Testis (tissue), 2 donors: Measurements from ENCODE around the gene QPCT.

ENCODE experiments used
- POLR2A ChIP-seq: fragments of 450-650 bp; IDR thresholded peaks from one replicate; pipeline ENCODE4 v1.6.1; 2017; ENCODE audit warnings: antibody characterized with exemption, mild to moderate bottlenecking, moderate library complexity
- TF ChIP-seq, protein P1 (sequence below), 3 experiments: fragments of 450-650 bp in 2 of 3; fragments of 200-600 bp in 1 of 3; sonication (generic) in 1 of 3; IDR thresholded peaks; one replicate each; pipeline ENCODE4 v1.5.1; 2016 to 2019; ENCODE audit warnings: antibody characterized with exemption in 3 of 3, mild to moderate bottlenecking in 2 of 3, moderate library complexity in 1 of 3

DNA sequence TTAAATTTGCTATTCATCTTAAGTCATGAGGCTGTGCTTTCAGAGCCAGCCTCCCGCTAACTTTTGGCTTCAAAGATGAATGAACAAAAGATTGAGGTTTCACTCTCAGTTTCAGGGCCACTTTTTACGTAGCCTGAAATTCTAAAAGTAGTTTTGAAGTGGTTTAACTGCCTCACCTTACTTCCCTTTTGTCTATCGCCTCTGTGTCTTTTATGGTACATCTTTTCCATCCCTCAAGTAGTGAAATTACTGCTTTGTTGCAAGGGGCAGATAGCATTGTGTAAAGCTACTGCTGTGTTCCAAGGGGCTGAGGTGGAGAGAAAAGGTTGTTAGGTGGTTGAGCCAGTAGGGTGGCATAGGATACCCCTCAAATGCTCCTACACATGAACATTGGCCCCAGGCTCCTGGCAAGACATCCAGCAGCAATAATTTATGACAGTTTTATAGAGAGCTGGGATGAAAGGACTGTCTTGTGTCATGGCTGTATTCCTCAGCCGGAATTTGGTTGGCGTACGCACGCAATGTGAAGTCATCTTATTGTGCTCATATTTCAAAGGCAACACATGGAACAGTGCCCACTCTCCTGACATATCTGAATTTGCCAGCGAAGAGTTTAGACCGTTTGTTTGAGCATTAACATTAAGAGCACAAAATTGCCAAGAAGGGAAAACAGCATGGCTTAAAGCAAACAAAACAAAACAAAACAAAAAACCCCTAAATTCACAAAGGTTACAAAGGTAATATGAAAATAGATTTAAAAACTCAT lies 32.2 kb downstream of the QPCT start:
- TF ChIP-seq, protein P1, sequence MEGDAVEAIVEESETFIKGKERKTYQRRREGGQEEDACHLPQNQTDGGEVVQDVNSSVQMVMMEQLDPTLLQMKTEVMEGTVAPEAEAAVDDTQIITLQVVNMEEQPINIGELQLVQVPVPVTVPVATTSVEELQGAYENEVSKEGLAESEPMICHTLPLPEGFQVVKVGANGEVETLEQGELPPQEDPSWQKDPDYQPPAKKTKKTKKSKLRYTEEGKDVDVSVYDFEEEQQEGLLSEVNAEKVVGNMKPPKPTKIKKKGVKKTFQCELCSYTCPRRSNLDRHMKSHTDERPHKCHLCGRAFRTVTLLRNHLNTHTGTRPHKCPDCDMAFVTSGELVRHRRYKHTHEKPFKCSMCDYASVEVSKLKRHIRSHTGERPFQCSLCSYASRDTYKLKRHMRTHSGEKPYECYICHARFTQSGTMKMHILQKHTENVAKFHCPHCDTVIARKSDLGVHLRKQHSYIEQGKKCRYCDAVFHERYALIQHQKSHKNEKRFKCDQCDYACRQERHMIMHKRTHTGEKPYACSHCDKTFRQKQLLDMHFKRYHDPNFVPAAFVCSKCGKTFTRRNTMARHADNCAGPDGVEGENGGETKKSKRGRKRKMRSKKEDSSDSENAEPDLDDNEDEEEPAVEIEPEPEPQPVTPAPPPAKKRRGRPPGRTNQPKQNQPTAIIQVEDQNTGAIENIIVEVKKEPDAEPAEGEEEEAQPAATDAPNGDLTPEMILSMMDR (IDR thresholded peaks at IDR 0.05), result no peak
- TF ChIP-seq POLR2A, result no peak
